CD14-positive monocyte (primary cell): ENCODE data around the gene TBC1D16. TPM values are rescaled to one million over a fixed set of nuclear protein-coding genes. Genes with fewer than 3 reads are reported as not detected.
"Not testable (repeated sequence)": the region's sequence is repeated elsewhere in the genome, so short reads cannot be mapped to it uniquely, and the experiment has no call there.

Experiments
- DNase-seq, 3 donors: peaks; one replicate each; pipeline ENCODE4 v3.0.0-alpha.2; 2011 to 2022
- H2AFZ ChIP-seq: 2 replicates; pipeline ENCODE4 v1.6.0; 2012; ENCODE audit warnings: mild to moderate bottlenecking, low read depth, low read length, inconsistent platforms; ENCODE audit not compliant: insufficient read depth, poor library complexity, severe bottlenecking
- H3K27ac ChIP-seq, 2 donors: 1 replicate in 1 of 2; 2 replicates in 1 of 2; pipeline ENCODE4 v1.5.1; 2012 to 2013; ENCODE audit warnings: low read length in 2 of 2, control low read depth in 1 of 2, inconsistent platforms in 1 of 2, low read depth in 1 of 2, mild to moderate bottlenecking in 1 of 2
- H3K27me3 ChIP-seq, 2 donors: one replicate each; pipeline versions ENCODE4 v1.6.0 to v1.6.1; 2011 to 2013; ENCODE audit warnings: low read length in 2 of 2; ENCODE audit not compliant: control insufficient read depth in 2 of 2, insufficient read depth in 2 of 2
- H3K36me3 ChIP-seq, 2 donors: replicated peaks in 1 of 2; 1 replicate in 1 of 2; 2 replicates in 1 of 2; pipeline versions ENCODE4 v1.5.1 to v1.6.1; 2012 to 2013; ENCODE audit warnings: low read length in 2 of 2, control low read depth in 1 of 2, inconsistent platforms in 1 of 2, mild to moderate bottlenecking in 1 of 2; ENCODE audit not compliant: insufficient read depth in 2 of 2, control insufficient read depth in 1 of 2
- H3K4me1 ChIP-seq, 2 donors: 1 replicate in 1 of 2; 2 replicates in 1 of 2; pipeline versions ENCODE4 v1.5.1 to v1.6.1; 2012 to 2013; ENCODE audit warnings: low read length in 2 of 2, control low read depth in 1 of 2, inconsistent platforms in 1 of 2, mild to moderate bottlenecking in 1 of 2, moderate library complexity in 1 of 2; ENCODE audit not compliant: insufficient read depth in 2 of 2, control insufficient read depth in 1 of 2
- H3K4me2 ChIP-seq: replicated peaks from 2 replicates; pipeline ENCODE3; 2012; ENCODE audit warnings: low read length, moderate library complexity, mild to moderate bottlenecking; ENCODE audit not compliant: poor library complexity, severe bottlenecking; ENCODE audit errors: extremely low read depth
- H3K4me3 ChIP-seq, 3 experiments: fragments of 200-600 bp in 1 of 3; sonication (generic) in 1 of 3; replicated peaks in 1 of 3; 1 replicate in 2 of 3; 2 replicates in 1 of 3; pipeline ENCODE4 v1.5.1; 2011 to 2013; ENCODE audit warnings: low read length in 3 of 3, mild to moderate bottlenecking in 3 of 3, control low read depth in 2 of 3, low read depth in 2 of 3, inconsistent platforms in 1 of 3, moderate library complexity in 1 of 3
- H3K79me2 ChIP-seq: 2 replicates; pipeline ENCODE4 v1.6.0; 2012; ENCODE audit warnings: mild to moderate bottlenecking, control low read depth, inconsistent platforms, low read length, moderate library complexity; ENCODE audit not compliant: insufficient read depth
- H3K9ac ChIP-seq: 2 replicates; pipeline ENCODE4 v1.6.0; 2017; ENCODE audit warnings: low read length, mild to moderate bottlenecking; ENCODE audit not compliant: insufficient read depth, poor library complexity, severe bottlenecking
- H3K9me3 ChIP-seq, 2 donors: replicated peaks in 1 of 2; 1 replicate in 1 of 2; 2 replicates in 1 of 2; pipeline versions ENCODE4 v1.5.1 to v1.6.1; 2012 to 2013; ENCODE audit warnings: low read length in 2 of 2, control low read depth in 1 of 2; ENCODE audit not compliant: control insufficient read depth in 1 of 2, insufficient read depth in 1 of 2
- H4K20me1 ChIP-seq: 2 replicates; pipeline ENCODE4 v1.6.0; 2012; ENCODE audit warnings: mild to moderate bottlenecking, low read length, control low read depth, moderate library complexity; ENCODE audit not compliant: insufficient read depth
- H3K27ac Mint-ChIP-seq, 7 donors: one replicate each; pipeline ENCODE4 v1.8.0; 2020; ENCODE audit warnings: mild to moderate bottlenecking in 7 of 7, mixed read lengths in 7 of 7, moderate library complexity in 6 of 7, inconsistent platforms in 2 of 7
- H3K27me3 Mint-ChIP-seq, 3 donors: one replicate each; pipeline ENCODE4 v1.8.0; 2021 to 2022; ENCODE audit warnings: low read depth in 3 of 3, mild to moderate bottlenecking in 3 of 3, mixed read lengths in 3 of 3, moderate library complexity in 3 of 3, inconsistent platforms in 1 of 3
- H3K36me3 Mint-ChIP-seq, 2 donors: one replicate each; pipeline ENCODE4 v1.8.0; 2020; ENCODE audit warnings: mixed read lengths in 2 of 2, inconsistent platforms in 1 of 2, mild to moderate bottlenecking in 1 of 2
- H3K4me1 Mint-ChIP-seq: one replicate; pipeline ENCODE4 v1.8.0; 2020; ENCODE audit warnings: mild to moderate bottlenecking, mixed read lengths
- H3K4me3 Mint-ChIP-seq, 2 donors: one replicate each; pipeline ENCODE4 v1.8.0; 2020; ENCODE audit warnings: mild to moderate bottlenecking in 2 of 2, mixed read lengths in 2 of 2, moderate library complexity in 1 of 2
- H3K9me3 Mint-ChIP-seq, 7 donors: one replicate each; pipeline ENCODE4 v1.8.0; 2020 to 2022; ENCODE audit warnings: mixed read lengths in 7 of 7, mild to moderate bottlenecking in 6 of 7, moderate library complexity in 6 of 7, inconsistent platforms in 2 of 7
- CTCF ChIP-seq: fragments of 200-600 bp; IDR thresholded peaks from one replicate; pipeline ENCODE4 v1.8.0; 2022; ENCODE audit warnings: antibody characterized with exemption, mild to moderate bottlenecking
- WGBS: methylation state at CpG from one replicate; pipeline ENCODE4 v1.1.5; 2013; ENCODE audit warnings: missing lambda C conversion rate; ENCODE audit not compliant: insufficient coverage; 5-methylcytosine and 5-hydroxymethylcytosine counted together
- intact Hi-C, 2 donors: fragments of 100-400 bp; cut with micrococcal nuclease; formaldehyde crosslinking; loops; one replicate each; pipeline versions ENCODE4 v1.15.0 to v1.15.1; 2023
- polyA plus RNA-seq, 3 donors: library from polyadenylated mRNA; depleted of rRNA in 1 of 3; unstranded in 2 of 3; stranded (reverse) in 1 of 3; fragments of 300-500 nt in 2 of 3; fragments of >200 nt in 1 of 3; fragmentation: Illumina TruSeq in 2 of 3; gene quantifications; 1 replicate in 2 of 3; 2 replicates in 1 of 3; pipeline ENCODE4 v1.2.3, GENCODE V29; 2012 to 2021

TBC1D16 gene
- polyA plus RNA-seq, 3 donors: 0.11 to 0.53 (median 0.27) TPM

GRCh38 chr17:79994602-79995001 lies 41.1 kb downstream of the TBC1D16 start:
- Histone ChIP-seq H3K9ac (no peak overlapping the region), H2AFZ (no peak overlapping the region), H4K20me1 (no peaks in the 10 kb centered on the region), H3K4me2 (no peak overlapping the region), H3K27me3 (peaks cover 0 to 7% of the 10 kb centered on the region in 2 donors), H3K36me3 (no peaks in the 10 kb centered on the region), H3K4me3 (no peak overlapping the region), H3K79me2 (no peaks in the 10 kb centered on the region), H3K27ac (no peak overlapping the region), H3K4me1 (peaks cover 54 to 68% of the 10 kb centered on the region in 2 donors), H3K9me3 (no peaks in the 10 kb centered on the region)
- Mint-ChIP-seq H3K9me3 (no peaks in the 10 kb centered on the region), H3K4me1 (peaks cover 53% of the 10 kb centered on the region), H3K27ac (peak overlapping the region in 4 of 7 donors; percentile 15 to 95 (median 85)), H3K36me3 (peaks cover 0 to 4% of the 10 kb centered on the region in 2 donors), H3K27me3 (peaks cover 13 to 20% (median 17%) of the 10 kb centered on the region in 3 donors), H3K4me3 (no peak overlapping the region)
- DNase-seq: no peak
- WGBS: 94% methylated on average over 11 of the region's 13 CpGs
- intact Hi-C loops: loop anchor here in 1 of 2 donors (5.0 kb wide), 1 partner anchor 202 kb away; no protein-coding TSS in a partner anchor
- no peak for TF ChIP-seq CTCF

GRCh38 chr17:79994228-79994569 lies 41.5 kb downstream of the TBC1D16 start:
- peaks cover 13 to 21% (median 17%) of the 10 kb centered on the region in 3 donors for H3K27me3 Mint-ChIP-seq
- Histone ChIP-seq H3K4me3 (peak overlapping the region in 1 of 3 experiments; percentile 67), H3K4me2 (peak overlapping the region; percentile 69), H3K9ac (peak overlapping the region; percentile 47), H3K4me1 (peaks cover 54 to 68% of the 10 kb centered on the region in 2 donors), H2AFZ (peak overlapping the region; percentile 73), H3K27ac (peak overlapping the region; percentile 72 to 83)
- not testable (repeated sequence) for H3K79me2 ChIP-seq, H3K9me3 ChIP-seq, H3K36me3 Mint-ChIP-seq, H3K27me3 ChIP-seq, H3K9me3 Mint-ChIP-seq, H4K20me1 ChIP-seq, DNase-seq, H3K36me3 ChIP-seq
- H3K27ac Mint-ChIP-seq: peak overlapping the region; percentile 83 to 96 (median 93)
- intact Hi-C loops: loop anchor here in 1 of 2 donors (5.0 kb wide), 1 partner anchor 202 kb away; no protein-coding TSS in a partner anchor
- WGBS: 80% methylated on average over 1 of the region's 4 CpGs
- H3K4me3 Mint-ChIP-seq: peak overlapping the region in 1 of 2 donors; percentile 80
- H3K4me1 Mint-ChIP-seq: peaks cover 53% of the 10 kb centered on the region
